ENCODE data around the gene COPB2.

The COPB2 gene

DNA sequence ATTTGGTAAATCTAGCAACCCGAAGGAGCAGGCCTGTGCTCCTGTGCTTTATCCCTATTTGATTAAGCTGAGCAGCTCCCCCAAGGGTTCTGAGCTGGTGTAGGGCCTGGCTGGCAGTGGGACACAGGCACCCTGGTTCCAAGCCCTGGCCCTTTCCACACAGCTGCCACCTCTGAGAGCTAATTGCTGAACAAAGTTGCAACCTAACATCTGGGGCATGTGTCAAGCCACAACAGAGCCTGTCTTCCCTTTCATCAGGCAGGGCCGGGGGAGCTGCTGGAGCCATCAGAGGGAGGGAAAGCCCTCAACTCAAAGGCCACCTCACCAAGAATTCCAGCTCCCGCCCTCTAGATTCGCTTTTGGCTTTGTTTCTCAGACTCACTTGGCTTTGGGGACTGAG lies 62.7 kb downstream of the COPB2 start:
- no peak overlapping the region for H3K27ac ChIP-seq

DNA sequence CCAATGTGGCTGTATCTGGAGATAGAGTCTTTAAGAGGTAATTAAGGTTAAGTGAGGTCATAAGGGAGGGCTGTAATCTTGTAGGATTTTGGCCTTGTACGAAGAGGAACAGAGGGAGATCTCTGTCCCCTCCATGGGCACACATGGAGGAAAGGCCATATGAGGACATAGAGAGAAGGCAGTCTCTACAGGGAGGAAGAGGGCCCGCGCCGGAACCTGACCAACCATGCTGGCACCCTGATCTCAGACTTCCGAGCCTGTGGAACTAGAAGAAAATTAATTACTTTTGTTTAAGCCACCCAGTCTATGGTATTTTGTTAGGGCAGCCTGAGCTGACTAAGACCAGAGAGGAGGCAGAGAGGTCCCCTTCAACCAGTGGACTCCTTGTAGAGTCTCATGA lies 63.3 kb downstream of the COPB2 start:
- no peak overlapping the region for H3K27ac ChIP-seq
- no peak for TF ChIP-seq ZFX (IDR thresholded peaks at IDR 0.05; ENCODE audit: borderline replicate concordance)
- TF ChIP-seq, protein P1, sequence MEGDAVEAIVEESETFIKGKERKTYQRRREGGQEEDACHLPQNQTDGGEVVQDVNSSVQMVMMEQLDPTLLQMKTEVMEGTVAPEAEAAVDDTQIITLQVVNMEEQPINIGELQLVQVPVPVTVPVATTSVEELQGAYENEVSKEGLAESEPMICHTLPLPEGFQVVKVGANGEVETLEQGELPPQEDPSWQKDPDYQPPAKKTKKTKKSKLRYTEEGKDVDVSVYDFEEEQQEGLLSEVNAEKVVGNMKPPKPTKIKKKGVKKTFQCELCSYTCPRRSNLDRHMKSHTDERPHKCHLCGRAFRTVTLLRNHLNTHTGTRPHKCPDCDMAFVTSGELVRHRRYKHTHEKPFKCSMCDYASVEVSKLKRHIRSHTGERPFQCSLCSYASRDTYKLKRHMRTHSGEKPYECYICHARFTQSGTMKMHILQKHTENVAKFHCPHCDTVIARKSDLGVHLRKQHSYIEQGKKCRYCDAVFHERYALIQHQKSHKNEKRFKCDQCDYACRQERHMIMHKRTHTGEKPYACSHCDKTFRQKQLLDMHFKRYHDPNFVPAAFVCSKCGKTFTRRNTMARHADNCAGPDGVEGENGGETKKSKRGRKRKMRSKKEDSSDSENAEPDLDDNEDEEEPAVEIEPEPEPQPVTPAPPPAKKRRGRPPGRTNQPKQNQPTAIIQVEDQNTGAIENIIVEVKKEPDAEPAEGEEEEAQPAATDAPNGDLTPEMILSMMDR (IDR thresholded peaks at IDR 0.05): no peak

More for the DNA sequence above, 62.7 kb downstream of the COPB2 start:
- TF ChIP-seq, protein P1 (IDR thresholded peaks at IDR 0.05): no peak
- no peak for TF ChIP-seq ZFX (IDR thresholded peaks at IDR 0.05; ENCODE audit: borderline replicate concordance)

DNA sequence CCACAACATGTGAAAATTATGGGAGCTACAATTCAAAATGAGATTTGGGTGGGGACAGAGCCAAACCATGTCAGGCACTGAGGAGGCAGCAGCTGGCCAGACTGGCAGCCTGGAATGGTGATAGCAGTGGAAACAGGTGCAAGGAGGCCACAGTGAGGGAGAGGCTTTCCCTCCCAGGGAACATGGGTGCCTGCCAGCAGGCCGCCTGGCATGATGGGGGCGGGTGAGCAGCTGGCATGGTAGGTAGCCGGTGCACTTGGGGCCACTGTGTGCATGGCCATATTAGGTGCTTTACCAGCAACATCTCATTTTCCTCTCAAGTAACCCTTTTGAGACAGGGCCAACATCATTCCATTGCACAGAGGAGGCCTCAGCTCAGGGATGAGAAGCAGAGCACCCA lies 63.9 kb downstream of the COPB2 start:
- TF ChIP-seq, protein P1 (IDR thresholded peaks at IDR 0.05): no peak
- no peak for TF ChIP-seq ZFX (IDR thresholded peaks at IDR 0.05; ENCODE audit: borderline replicate concordance)
- no peak overlapping the region for H3K27ac ChIP-seq

DNA sequence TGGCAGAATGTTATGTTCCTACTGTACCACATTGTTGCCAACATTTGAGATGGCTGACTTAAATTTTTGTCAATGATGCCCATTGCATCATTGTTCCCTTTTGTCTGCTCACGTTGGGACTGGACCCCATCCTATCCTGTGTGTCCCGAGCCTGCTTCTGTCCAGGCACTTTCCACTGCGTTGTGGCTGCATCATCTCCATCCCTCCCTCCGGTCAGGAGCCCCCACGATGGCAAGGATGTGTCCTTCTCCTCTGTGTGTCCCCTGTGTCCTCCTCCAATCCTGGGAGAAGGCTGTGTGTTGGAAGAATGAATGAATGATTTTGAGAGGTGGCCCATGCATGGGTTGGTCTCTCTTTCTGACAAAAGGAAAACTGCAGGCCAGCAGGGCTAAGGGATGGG lies 65.0 kb downstream of the COPB2 start:
- H3K27ac ChIP-seq: no peak overlapping the region

DNA sequence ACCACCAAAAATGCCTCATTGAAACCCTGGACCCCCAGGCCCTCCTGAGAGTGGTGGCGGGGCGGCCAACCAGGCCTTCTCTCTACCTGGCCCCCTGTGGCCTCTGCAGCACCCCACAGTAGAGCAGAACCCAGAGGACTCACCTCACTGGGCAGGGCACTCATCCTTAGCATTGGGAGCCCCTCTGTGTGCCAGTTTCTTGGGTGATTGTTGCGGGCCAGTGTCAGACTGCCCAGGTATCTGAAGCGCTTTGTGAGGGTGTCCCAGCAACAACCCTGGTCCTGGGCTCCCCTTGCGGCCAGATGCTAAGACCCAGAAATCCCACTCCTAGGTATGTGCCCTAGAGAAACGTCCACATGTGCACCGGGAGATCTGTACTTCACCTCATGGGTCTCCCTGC lies 66.3 kb downstream of the COPB2 start:
- no peak for TF ChIP-seq ZFX (IDR thresholded peaks at IDR 0.05; ENCODE audit: borderline replicate concordance)
- TF ChIP-seq, protein P1 (IDR thresholded peaks at IDR 0.05): no peak
- H3K27ac ChIP-seq: no peak overlapping the region

More for the DNA sequence above, 65.0 kb downstream of the COPB2 start:
- no peak for TF ChIP-seq ZFX (IDR thresholded peaks at IDR 0.05; ENCODE audit: borderline replicate concordance)
- TF ChIP-seq, protein P1 (IDR thresholded peaks at IDR 0.05): no peak

DNA sequence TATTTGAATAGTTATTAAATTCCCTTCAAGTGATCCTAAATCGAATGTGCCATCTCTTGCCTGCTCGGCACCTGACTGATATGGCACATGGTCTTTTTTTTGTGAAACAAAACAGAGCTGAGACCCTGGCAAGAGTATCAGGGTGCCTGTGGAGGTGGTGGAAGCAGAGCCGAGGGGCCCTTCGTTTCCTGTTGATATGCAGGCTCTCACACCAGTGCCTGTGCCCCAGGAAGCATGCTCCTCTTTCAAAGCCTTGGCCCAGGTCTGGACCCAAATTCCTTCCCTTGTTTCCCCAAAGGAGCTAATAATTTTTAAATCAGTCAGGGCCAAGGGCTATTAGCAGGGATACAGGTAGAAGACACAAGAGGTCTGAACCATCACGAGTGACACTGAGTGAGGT lies 67.1 kb downstream of the COPB2 start:
- H3K27ac ChIP-seq: no peak overlapping the region
- TF ChIP-seq, protein P1 (IDR thresholded peaks at IDR 0.05): no peak
- TF ChIP-seq ZFX (IDR thresholded peaks at IDR 0.05; ENCODE audit: borderline replicate concordance): no peak

DNA sequence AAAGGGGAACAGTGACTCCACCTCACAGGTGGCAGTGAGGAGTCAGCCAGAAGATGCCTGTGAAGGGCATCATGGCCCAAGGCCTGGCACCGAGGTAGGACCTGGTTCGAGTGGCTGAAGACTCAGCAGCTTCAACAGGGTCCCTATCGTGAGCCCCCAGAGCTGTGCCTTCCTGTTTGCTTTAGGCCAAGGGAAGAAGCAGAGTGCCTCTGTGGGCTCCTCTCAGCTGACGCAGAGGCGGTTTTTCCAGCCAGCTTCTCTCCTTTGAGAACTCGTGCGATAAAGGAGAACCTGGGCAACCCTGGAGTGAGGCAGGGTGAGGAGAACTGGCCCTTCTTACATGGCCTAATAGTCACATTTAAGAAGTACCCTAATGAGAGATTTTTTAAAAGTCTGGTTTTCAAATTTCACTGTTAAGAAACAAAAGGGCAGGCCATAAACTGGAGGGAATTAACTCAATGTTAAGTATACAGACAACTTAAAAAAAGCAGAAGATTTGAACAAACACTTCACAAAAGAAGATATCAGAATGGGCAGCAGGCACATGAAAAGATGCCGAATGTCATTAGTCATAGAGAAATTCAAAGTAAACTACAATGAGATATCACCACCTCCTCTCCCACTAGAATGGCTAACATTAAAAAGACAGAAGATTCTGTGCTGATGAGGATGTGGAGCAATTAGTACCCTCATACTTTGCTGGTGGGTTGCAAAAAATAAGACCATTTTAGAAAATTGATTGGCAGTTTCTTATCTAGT lies 68.7 kb downstream of the COPB2 start:
- TF ChIP-seq, protein P1 (IDR thresholded peaks at IDR 0.05): no peak
- no peak for TF ChIP-seq ZFX (IDR thresholded peaks at IDR 0.05; ENCODE audit: borderline replicate concordance)
- H3K27ac ChIP-seq: no peak overlapping the region
